Coronary artery (tissue), 2 donors: ENCODE data around the gene LIN54.

Experiments
- DNase-seq: peaks from one replicate; pipeline ENCODE4 v3.0.0-alpha.2; 2017; ENCODE audit warnings: low spot score
- H3K27ac ChIP-seq, 2 donors: fragments of 200-600 bp; sonication (generic); one replicate each; pipeline ENCODE4 v1.5.1; 2016 to 2019
- H3K4me3 ChIP-seq: fragments of 200-600 bp; sonication (generic); 2 replicates; pipeline ENCODE4 v1.5.1; 2016; ENCODE audit warnings: mild to moderate bottlenecking, moderate library complexity
- CTCF ChIP-seq: fragments of 200-600 bp; sonication (generic); IDR thresholded peaks from one replicate; pipeline ENCODE4 v1.5.1; 2019; ENCODE audit warnings: antibody characterized with exemption

Gene LIN54

GRCh38 chr4:82891707-82892466 is 118.7 kb downstream of the LIN54 start:
- Histone ChIP-seq H3K27ac (peak overlapping the region; percentile 95 to 97), H3K4me3 (peak overlapping the region; percentile 84)
- TF ChIP-seq CTCF: no peak
- no peak for DNase-seq

GRCh38 chr4:82890901-82891706 is 119.5 kb downstream of the LIN54 start, which contains the start of gene SEC31A:
SEC31A (minus strand) TSS chr4:82891153; CDS start chr4:82881936, 9,217 bp downstream.
- TF ChIP-seq CTCF: no peak
- peak within 1 kb of the TSS; percentile 84 for H3K4me3 ChIP-seq
- peak; percentile 97 for DNase-seq
- peak within 1 kb of the TSS; percentile 95 to 97 for H3K27ac ChIP-seq

- DNase-seq: no peak
- peak overlapping the region; percentile 84 for H3K4me3 ChIP-seq
- TF ChIP-seq CTCF: no peak
- peak overlapping the region; percentile 95 to 97 for H3K27ac ChIP-seq
These were observed 120.1 kb downstream of the LIN54 start for GRCh38 chr4:82890528-82890900.

DNA sequence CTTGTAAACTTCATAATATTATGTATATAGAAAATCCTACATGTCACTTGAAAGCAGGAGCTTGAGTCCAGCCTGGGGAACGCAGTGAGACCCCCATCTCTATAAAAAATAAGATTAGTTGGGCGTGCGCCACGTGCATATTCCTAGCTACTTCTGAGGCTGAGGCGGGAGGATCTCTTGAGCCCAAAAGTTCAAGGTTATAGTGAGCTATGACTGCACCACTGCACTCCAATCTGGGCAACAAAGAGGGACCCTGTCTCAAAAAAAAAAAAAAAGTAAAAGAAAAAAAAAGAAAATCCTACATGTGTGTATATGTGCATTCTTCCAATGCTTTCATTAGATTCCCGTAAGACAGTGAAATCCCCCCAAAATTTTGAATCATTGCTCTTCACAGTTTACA is 121.3 kb downstream of the LIN54 start:
- no peak for TF ChIP-seq CTCF
- peak overlapping the region in 1 of 2 donors; percentile 97 for H3K27ac ChIP-seq
- peak overlapping the region; percentile 84 for H3K4me3 ChIP-seq
- DNase-seq: no peak

DNA sequence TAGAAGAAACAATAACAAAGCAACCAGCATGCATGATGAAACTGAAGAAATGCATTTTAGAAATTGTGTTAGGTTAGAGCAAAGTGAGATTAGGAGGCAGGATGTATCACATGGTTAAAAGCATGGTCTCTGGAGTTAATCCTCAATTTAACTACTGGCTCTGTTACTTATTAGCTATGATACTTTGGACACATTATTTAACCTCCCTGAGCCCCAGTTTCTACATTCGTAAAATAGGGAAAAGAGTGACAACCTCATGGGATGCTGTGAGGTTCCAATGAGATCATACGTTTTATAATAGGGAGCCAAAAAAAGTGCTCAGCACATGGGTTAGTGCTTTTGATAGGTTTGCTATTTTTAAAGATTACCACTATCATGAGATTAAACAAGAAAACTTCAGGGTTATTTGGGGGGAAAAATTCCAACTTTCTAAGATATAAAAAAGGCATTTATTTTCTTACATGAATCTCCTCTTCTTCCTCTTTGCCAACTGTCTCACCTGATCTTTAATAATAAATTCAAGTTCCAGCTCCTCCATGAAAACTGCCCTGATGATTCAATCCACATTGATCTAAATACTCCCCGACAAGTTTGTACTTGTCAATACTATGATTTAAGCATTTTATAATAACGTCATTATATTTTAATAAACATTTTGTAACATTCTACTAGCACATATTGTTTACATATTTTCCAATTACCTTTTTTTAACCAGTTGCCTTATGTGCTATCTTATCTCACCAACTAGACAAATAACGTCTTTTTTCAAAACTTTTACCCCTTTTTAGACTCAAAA is 124.3 kb downstream of the LIN54 start:
- DNase-seq: no peak
- H3K4me3 ChIP-seq: no peak overlapping the region
- TF ChIP-seq CTCF: no peak
- H3K27ac ChIP-seq: no peak overlapping the region

DNA sequence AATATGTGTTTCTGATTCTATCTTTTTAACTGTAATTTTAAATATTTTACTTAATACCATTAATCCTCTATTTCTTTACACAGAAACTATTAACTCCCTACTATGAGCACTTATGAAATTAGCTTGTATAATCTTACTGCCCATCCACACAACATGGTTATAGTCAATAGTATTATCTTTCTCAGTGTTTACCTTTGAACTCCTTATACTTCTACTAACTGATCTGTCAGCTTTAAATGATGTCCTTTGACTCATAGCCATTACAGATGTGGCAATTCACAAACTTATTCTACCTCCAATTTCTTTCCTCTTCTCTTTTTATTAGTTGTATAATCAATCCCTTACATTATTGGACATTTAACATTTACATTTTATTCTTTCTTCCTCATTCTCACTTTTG is 125.2 kb downstream of the LIN54 start:
- no peak overlapping the region for H3K27ac ChIP-seq
- TF ChIP-seq CTCF: no peak
- H3K4me3 ChIP-seq: no peak overlapping the region
- no peak for DNase-seq
